ENCODE results near the gene MED15. TPM values are rescaled to one million over a fixed set of nuclear protein-coding genes. Genes with fewer than 3 reads are reported as not detected.

The MED15 gene
- total and polyA plus RNA-seq, 2 of the 4 experiments (the other 2 are of a cell fraction) = 19.0 to 68.8 TPM

DNA sequence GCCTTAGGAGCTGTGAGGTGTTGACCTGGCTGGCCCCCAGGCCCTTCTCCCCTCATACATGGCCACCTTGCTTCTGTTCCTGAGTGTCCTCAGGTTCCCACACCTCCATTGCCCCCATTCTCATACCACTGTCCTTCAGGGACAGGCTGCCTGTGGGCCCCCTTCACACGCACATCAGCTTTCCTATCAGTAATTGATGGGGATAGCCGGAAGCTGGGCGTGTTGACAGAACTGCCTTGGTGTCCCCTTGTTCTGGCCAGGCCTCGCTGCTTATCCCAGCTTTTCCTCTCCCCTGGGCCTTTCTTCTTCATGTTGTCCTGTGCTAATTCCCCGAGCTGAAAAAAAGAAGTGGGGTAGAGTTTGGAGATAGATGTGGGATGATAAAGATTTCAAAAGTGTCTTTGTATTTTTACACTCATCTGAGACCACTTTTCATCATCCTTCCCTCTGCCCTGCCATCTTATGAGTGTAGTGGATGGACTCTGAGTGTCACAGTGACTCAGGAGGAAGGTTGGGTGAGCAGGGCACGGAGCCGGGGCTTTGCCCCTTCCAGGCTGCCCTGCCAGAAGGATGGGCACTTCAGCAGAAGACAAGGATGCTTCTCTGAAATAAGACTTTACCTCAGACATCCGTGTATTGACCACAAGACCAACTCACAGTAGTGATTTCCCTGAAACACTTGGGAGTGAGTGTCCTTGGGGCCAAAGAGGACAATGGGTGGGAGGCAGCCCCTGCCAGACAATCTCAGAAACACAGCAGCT, 42.8 kb downstream of the MED15 start:
- DNase-seq (no peak), ATAC-seq (ENCODE audit: low read depth) (no peak)
- Histone ChIP-seq H2BK15ac (ENCODE audit: low read depth, low read length) (peak overlapping the region; percentile 20; the same call in 1 of the 3 replicates), H3K18ac (ENCODE audit: low read depth, low read length) (peak overlapping the region; percentile 31; the same call in 1 of the 2 replicates), H4K20me1 (ENCODE audit: insufficient read depth, low read length) (peaks cover 92% of the 10 kb centered on the region), H3K9me3 (ENCODE audit: control insufficient read depth, insufficient read depth, low read length) (no peaks in the 10 kb centered on the region), H3K4me3 (ENCODE audit: insufficient read depth, low read depth, low read length) (no peak overlapping the region), H4K8ac (ENCODE audit: low read depth in 2 of 2, low read length in 2 of 2) (peak overlapping the region; percentile 35 to 49; a peak in 3 of 4 replicates), H3K36me3 (ENCODE audit: control insufficient read depth, insufficient read depth, low read length) (peaks cover 33% of the 10 kb centered on the region), H2BK20ac (ENCODE audit: low read depth, low read length) (no peak overlapping the region), H2AK9ac (replicated peaks; ENCODE audit: low read depth, low read length, poor library complexity) (peak overlapping the region; percentile 82), H2AK5ac (ENCODE audit: low read depth, low read length) (peak overlapping the region; percentile 72; the same call in 1 of the 2 replicates), H3K9me1 (ENCODE audit: insufficient read depth, low read length) (peaks cover 65% of the 10 kb centered on the region), H2AFZ (replicated peaks; ENCODE audit: low read length, poor library complexity) (no peak overlapping the region), H4K5ac (ENCODE audit: low read depth, low read length) (0 out of 2 replicates have a peak overlapping the region, but pooled peaks have one; percentile 3), H3K56ac (ENCODE audit: extremely low read depth, insufficient read depth, low read length) (no peak overlapping the region), H3K79me1 (ENCODE audit: low read depth in 1 of 2, low read length in 2 of 2) (peaks cover 33 to 89% of the 10 kb centered on the region in 2 experiments), H3K4me2 (ENCODE audit: low read depth, low read length) (no peak overlapping the region), H3K14ac (replicated peaks; ENCODE audit: low read depth, low read length) (peak overlapping the region; percentile 50), H3K9ac (ENCODE audit: low read depth, low read length) (peak overlapping the region; percentile 46), H4K91ac (ENCODE audit: insufficient read depth, low read depth, low read length) (peak overlapping the region; percentile 26), H3K23ac (ENCODE audit: low read depth, low read length) (peak overlapping the region; percentile 78), H3K27ac (ENCODE audit: insufficient read depth, low read length) (peak overlapping the region; percentile 85), H2BK5ac (ENCODE audit: low read depth, low read length, poor library complexity, severe bottlenecking) (peak overlapping the region; percentile 73), H3K27me3 (ENCODE audit: control insufficient read depth, insufficient read depth, low read length) (no peaks in the 10 kb centered on the region), H3K4ac (ENCODE audit: low read depth, low read length) (peak overlapping the region; percentile 80), H2BK120ac (ENCODE audit: low read depth, low read length) (peak overlapping the region; percentile 44; the same call in 1 of the 2 replicates), H3K4me1 (ENCODE audit: control insufficient read depth, insufficient read depth, low read length) (peaks cover 54% of the 10 kb centered on the region)
- ChIA-PET POLR2A (ENCODE audit: unreplicated experiment) (no interaction called here), CTCF (interaction anchor here (1.0 kb wide), 1 partner anchor 14 kb away, joined by 4 read pairs; no protein-coding TSS in a partner anchor)
- intact Hi-C loops (cut with micrococcal nuclease) (loop anchor here (5.0 kb wide), 1 partner anchor 43 kb away; the partner anchor contains the start of gene MED15), dilution Hi-C loops (cut with HindIII; ENCODE audit: low sequenced_read_pairs, unreplicated experiment) (no loop called here), in situ Hi-C loops (cut with MboI; ENCODE audit: low sequenced_read_pairs) (no loop called here)
- no TSS peak for BruUV-seq (replicated peaks)
- peak; percentile 34; the same call in 1 of the 2 replicates for TF ChIP-seq NFE2L2 (IDR thresholded peaks at IDR 0.05; ENCODE audit: low read depth, low read length)
- TF ChIP-seq CHD1 (IDR thresholded peaks at IDR 0.05; ENCODE audit: low read depth, low read length) = no peak
- TF ChIP-seq BHLHE40 (IDR thresholded peaks at IDR 0.05; ENCODE audit: low read depth, low read length) = no peak
- no CpG with 5 or more reads among the region's 8 CpGs for WGBS, 2 experiments (ENCODE audit: extremely low coverage in 2 of 2, insufficient read length in 1 of 2)

All from IMR-90 (cell line).